ENCODE results near the gene ZNF174. TPM values are rescaled to one million over a fixed set of nuclear protein-coding genes. Genes with fewer than 3 reads are reported as not detected.

ZNF174 gene
- total RNA-seq, 1 donor = 6.0 TPM

Other genes with a start within 250 kb of the ZNF174 start
- gene OR1F1, start 213.0 kb upstream of the ZNF174 start, total RNA-seq = not detected
- 4.5 TPM for gene ZNF200, start 166.1 kb upstream of the ZNF174 start, total RNA-seq
- 26.7 TPM for gene MEFV, start 144.6 kb upstream of the ZNF174 start, total RNA-seq
- 49.7 TPM for gene ZNF263, start 117.7 kb upstream of the ZNF174 start, total RNA-seq
- 3.7 TPM for gene TIGD7, start 95.8 kb upstream of the ZNF174 start, total RNA-seq
- 34.8 TPM for gene ZNF75A, start 95.7 kb upstream of the ZNF174 start, total RNA-seq
- not detected for gene OR2C1, start 45.3 kb upstream of the ZNF174 start, total RNA-seq
- gene ZSCAN32, start 211 bp upstream of the ZNF174 start, total RNA-seq = 8.9 TPM
- 5.6 TPM for gene ZNF597, start 42.3 kb downstream of the ZNF174 start, total RNA-seq
- gene NAA60, start 42.5 kb downstream of the ZNF174 start, total RNA-seq = 19.4 TPM
- not detected for gene C16orf90, start 94.3 kb downstream of the ZNF174 start, total RNA-seq
- gene CLUAP1, start 99.8 kb downstream of the ZNF174 start, total RNA-seq = 5.8 TPM
- 25.1 TPM for gene NLRC3, start 176.2 kb downstream of the ZNF174 start, total RNA-seq
- gene SLX4, start 210.4 kb downstream of the ZNF174 start, total RNA-seq = 2.5 TPM

Data from mononuclear cell (primary cell).